Activated CD4-positive, alpha-beta T cell treated with anti-CD3 and anti-CD28 coated beads, Interleukin-2, amount 50 U/mL, for 1 hour (primary cell): ENCODE data around the gene GRPEL2.
A peak's percentile ranks its signal among the peaks of the same experiment; 100 is the strongest.

ENCODE experiments used
- DNase-seq: peaks from one replicate; pipeline ENCODE4 v3.0.0-alpha.2; 2020

GRPEL2 gene, protein sequence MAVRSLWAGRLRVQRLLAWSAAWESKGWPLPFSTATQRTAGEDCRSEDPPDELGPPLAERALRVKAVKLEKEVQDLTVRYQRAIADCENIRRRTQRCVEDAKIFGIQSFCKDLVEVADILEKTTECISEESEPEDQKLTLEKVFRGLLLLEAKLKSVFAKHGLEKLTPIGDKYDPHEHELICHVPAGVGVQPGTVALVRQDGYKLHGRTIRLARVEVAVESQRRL

DNA sequence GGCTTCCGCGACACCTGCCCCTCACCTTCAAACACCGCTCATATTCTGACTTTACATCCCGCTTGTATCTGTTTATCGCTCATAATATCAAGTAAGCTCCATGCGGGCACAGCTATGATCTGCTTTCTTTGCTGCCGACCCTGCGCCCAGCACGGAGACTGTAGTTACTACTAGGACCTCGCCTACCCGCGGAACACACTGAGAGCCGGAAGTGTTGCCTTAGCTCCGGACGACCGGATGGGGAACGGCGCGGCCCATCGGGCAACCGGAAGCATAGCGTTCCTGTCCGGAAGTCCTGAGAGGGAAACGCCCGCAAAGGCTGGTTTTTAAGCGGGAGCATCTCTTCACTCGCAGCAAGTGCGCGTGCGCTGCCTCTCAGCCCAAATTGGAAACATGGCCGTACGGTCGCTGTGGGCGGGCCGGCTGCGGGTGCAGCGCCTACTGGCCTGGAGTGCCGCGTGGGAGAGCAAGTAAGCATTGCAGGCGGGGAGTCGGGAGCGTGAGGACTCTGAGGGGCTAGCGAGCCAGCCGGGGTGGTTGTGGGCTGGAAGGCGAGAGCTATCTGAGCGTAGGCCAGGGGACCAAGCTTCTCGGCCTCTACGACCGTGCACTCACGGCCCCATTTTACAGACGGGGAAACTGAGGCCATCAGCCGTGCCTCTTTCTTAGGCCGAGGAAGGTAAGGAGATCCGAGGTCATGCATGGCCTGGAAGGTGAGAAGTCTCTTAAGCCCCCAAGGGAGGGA, at the start of gene GRPEL2:
TSS of gene GRPEL2 (plus strand) at position 353 of the 745 bp plus-strand sequence. CDS start at position 394, 41 bp downstream.
- DNase-seq: peak; percentile 79

DNA sequence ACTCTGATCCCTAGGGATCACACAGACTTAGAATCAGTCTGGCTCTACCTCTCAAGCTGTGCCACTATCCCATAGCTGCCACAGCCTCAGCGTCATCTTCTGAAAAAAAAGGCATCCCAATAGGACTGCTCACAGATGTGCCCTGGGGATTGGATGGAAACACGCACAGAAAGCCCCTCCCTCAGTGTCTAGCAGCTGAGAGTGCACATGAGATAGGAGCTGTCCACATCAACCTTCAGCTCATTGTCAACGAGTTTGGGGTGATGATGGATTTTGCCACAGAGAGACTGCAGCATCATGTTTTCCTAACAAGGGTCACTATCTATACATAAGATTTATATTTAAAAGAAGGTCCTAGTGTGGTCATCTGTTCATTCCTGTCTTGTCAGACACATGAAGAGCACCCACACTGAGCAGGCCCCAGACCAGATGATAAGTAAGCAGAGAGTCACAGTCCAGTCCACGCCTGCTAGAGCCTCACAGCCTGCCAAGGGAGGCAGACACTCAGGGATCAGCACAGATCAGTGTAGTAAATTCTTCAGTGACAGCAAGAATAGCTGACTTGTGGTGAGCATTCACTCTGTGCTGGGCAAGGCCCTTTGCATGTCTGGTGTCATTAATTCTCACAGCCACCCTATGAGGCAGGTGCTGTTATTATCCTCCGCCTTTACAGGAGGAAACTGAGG, 47.8 kb upstream of the GRPEL2 start:
- no peak for DNase-seq

DNA sequence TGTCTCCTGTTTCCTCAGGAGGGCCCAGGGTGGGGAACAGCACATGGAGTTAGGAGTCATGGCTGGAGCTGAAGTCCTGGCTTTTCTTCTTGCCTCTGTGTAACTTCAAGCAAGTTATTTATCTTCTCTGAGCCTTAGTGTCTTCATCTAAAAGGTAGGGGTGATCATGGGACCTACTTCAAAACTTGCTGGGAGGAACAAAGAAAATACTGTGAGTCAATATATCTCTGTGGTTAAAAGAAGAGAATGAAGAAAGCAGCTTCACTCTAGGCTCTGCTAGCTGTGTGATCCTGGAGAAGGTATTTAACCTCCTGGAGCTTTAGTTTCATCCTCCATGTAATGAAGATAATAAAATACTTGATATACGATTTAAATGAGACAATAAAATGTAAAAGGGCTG, 47.1 kb upstream of the GRPEL2 start:
- DNase-seq: no peak

DNA sequence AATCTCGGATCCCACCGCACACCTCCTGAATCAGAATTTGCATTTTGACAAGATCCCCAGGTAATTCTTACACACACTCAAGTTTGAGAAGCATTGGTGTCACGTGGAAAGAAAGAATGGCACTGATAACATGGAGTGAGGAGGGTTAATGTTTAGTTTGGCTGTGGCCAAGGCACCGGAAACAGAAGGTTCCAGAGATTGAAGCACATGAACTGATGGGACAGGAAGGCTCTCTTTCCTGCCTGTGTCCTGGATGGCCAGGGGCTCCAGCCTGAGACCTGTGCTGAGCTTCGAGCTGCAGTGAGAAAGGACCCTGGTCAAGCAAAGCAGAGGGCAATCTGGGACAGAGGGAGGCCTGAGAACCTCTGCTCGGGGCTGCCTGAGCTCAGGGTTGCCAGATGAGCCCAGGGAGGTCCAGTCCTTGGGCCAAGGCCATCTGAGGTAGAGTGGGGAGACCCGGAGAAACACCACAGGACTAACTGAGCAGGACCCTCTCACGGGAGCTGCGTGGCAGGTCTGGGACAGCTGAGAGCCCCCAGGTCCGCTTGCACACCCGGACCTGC, 46.4 kb upstream of the GRPEL2 start:
- DNase-seq: no peak

DNA sequence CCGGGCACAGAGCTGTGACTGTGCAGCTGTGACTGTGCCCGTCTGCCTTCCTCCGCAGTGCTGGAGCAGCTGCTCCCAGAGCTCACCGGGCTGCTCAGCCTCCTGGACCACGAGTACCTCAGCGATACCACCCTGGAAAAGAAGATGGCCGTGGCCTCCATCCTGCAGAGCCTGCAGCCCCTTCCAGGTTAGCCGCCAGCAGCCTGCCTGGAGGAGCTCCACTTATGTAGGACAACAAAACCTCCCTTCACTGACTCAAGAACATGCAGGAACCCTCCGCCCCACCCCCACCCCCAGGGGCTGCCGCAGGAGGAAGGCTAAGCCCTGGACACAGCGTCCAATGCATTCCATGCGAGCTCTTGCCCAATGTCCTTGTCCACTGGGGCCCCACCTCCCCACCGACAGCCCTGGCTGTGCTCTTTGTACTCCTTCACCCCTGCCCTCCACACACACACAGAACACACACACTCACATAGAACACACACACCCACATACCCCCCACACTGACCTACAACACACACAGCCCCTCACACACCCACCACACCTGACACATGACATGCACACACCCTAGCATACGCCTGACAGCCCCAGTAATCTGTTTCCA, 45.7 kb upstream of the GRPEL2 start:
- DNase-seq: no peak

DNA sequence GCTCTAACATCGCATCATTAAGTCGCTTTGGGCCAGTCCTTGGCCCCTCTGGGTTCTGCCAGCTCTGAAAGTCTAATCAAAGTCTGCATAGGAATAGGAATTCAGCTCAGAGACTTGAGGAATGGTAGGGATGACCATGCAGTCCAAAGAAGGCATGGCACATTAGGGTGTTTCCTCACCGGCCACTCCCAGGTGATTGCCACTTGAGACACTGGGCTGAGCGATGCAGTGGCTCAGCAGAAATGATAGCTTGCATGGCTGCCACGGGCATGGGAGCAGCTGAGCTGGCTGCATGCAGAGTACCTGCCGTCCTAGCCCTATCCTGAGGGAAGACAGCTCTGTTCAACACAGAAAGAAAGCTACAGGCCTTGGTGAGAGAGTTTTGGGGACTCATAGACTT, 44.9 kb upstream of the GRPEL2 start:
- no peak for DNase-seq

DNA sequence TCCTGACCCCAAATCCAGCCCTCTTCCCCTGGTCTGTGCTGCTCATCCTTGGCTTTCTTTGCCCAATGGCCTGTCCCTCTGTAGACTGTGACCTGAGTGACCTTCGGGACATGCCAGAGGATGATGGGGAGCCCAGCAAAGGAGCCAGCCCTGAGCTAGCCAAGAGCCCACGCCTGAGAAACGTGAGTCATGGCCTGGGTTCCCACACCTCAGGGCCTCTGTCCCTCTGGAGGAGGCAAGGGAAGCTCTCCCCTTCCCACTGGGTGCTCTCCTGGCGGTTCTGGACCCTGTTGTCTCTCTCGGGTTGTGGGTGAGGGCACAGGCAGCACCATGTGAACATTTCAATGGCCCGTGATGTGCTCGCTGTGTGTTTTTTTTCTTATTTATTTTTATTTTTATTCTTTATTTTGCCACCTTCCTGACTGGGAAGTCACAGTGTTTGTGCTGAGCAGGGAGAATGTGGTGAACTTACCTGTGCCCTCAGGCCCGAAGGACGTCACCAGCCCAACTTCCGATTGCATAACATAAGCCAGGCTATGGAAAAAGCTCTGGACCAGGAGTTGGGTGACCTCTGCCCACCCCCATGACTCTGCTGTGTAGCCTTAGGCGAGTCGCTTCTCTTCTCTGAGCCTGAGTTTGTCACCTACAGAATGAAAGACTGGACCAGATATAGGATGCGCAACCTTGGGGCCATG, 44.1 kb upstream of the GRPEL2 start:
- no peak for DNase-seq

DNA sequence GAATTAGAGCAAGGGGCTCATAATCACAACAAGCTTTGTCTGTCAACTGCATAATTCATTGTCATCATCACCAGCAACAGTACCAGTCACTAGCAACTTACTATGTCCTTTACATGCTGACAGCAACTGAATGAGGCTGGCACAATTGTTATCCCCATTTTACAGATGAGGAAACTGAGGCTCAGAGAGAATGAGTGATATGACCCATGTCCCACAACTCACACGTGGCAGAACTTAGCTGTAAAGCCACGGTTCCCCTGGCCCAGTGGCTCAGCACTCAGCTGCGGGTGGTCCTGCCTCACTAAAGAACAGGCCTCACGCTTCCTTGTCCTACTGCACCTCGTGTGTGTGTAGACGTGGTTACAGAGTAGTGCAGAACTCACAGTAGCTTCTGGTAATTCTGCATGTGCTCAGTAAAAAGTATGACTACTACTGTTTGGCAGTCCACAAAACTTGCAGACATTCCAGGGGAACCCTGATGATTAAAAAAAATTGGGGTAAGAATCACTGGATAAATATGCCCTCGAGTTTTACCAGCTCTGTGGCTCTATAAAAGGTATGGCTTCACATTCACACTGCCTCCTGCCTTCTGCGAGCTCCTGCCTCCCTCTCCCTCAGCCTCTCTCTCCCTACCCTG, 43.4 kb upstream of the GRPEL2 start:
- no peak for DNase-seq

DNA sequence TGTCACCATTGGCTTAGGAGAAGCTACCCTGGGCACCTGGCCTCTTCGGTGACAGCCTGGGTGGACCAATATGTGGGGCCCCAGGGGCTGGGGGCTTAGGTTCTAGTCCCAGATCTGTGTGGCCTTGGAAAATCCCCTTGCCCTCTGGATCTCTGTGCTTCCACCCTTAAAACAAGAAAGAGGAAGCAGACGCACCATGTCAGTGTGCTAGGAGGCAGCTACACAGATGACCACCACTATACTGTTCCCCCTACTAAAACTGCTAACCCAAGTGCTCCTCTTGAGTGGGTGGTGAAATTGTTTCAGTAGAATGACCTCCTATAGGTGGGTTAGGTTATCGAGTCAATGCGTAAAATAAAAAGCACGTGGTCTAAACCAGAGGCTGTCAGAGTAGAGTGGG, 42.7 kb upstream of the GRPEL2 start:
- DNase-seq: no peak

DNA sequence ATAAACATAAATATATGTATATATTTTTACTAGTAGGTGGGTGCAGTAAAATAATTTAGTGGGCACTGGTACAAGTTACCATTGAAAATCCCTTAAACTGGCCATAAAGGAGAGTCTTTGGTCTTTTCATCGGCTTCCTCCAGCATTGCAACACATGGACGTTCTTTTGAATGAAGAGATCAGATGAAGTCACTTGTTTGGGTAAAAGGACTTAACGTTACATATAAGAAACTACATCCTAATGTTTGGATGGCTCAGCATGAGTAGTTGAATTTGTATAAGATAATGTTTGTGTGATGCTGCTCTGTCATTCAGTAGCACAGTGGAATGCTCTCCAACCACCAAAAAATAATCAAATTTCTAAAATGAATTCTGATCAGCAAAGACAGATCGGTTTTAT, 42.1 kb upstream of the GRPEL2 start:
- no peak for DNase-seq

DNA sequence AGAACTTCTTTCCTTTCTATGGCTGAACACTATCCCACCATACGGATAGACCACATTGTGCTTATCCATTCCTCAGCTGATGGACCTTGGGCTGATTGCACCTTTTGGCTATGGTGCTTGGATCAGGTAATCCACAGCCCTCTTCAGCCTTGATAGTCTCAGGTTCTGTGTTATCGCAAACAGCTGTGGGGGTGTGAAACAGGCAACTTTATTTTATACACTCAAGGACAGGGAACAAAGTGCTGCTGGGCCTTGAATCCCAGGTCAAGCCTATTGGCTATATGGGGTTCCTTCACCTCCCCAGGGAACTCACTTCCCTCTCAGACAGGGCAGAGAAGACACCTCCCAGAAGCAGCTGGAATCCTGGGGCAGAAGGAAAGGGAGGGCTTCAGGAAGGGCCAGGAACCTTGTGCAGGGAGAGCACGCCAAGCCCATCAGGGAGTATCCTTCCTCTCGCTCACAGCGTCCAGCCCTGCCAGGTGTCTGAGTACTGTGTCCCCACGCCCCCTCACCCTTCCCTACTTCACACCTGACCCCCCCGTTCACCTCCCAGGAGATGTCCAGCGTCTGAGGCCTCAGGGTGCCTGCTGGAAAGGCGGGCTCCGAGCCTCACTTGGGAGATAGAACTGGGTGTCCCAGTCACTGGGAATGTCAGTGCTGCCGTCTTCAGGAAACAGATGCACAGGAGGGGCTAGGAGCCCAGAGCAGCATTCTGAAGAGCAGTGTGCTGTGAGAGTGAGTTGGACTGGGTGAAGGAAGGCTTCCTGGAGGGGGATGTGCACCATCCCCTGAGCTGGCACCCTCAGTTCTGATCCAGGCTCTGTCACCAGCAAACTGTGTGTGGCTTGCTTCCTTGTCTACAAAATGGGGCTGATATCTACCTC, 40.9 kb upstream of the GRPEL2 start:
- DNase-seq: no peak

DNA sequence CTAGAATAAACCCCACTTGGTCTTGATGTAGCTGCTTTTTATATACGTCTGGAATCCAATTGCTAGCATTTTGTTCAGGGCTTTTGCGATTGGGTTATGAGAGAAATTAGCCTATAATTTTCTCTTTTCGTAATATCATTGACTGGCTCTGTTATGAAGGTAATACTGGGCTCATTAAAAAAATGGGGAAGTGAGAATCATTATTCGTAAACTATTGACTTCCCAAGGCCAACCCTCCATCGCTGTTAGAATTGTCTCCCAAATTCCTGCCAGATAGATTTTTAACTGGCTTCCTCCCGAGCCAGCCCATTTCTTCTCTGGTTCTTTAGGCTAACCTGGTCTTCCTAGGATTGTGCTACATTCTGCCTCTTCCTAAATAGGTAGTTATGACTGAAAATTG, 35.9 kb upstream of the GRPEL2 start:
- no peak for DNase-seq

DNA sequence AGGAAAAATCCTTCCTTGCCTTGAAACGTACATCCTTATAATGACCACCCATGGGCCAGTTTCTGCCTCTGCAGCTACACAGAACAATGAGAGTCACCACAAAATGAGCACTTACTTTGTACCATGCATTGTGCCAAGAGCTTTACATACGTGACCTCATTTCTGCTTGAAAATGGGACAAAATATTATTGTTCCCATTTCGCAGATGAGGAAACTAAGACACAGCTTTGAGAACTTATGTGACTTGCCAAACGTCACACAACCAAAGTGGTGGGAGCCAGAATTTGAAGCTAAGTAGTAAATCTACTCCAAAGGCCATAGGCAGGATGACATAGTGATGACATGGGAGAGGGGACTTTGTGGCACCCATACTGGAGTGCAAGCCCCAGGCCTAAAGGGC, 34.8 kb upstream of the GRPEL2 start:
- DNase-seq: no peak

DNA sequence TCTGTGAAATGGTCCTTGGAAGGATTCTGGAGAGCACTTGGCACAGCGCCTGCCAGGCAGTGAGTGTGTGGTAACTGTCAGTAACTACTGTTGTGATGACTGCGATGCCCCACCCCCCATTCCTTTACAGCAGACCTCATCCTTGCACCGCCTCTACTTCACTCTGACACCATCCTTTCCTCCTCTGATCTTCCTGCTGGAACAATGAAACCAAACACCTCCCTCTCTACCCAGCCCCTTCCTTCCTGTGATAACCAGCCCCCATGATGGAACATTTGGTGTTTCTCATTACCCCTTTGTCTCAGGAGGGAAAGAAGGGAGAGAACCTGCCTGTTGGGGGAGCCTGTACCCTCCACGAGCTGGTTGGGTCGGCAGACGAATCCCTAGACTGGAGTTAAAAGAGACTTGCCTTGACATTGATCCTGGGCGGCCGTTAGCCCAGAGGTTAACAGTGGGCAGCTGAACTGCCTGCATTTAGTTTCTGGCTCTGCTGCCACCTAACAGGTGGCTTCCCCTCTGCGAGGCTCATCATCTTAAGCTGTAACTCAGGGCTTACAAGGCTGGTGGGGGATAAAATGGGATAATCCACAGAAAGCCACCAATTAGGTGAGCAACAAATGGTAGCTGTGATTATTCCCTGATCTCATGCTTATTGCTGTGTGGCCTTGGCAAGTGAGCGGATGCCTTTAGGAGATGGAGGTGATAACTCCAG, 34.2 kb upstream of the GRPEL2 start:
- DNase-seq: no peak

DNA sequence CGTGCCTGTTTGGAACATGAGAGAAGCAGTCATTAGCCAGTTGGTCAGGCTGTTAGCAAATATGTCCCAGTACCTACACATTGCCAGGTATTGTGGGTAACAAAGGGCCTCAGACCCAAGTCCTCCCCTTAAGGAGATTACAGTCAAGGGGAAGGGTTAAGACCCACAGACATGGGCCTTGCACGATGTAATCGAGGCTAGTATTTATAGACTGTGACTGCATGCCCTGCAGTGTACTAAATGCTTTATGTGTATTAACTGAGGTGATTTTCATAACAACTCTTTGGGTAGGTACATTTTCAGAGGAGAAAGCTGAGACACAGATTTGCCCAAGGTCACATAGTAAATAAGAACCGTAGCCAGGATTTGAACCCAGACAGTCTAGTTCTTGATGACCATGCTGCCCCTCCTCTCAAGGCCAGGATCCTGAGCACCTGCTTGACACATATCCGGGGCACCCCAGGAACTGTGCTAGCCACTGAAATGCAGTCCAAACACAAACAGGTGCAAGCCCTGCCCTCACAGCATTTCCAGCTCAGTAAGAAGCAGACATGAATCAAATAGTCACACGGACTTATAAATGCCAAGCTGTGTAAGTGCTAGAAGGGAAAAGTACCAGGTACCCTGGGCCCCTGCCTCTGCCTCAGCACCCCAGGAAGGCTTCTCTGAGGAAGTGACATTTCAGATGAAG, 32.0 kb upstream of the GRPEL2 start:
- DNase-seq: no peak

DNA sequence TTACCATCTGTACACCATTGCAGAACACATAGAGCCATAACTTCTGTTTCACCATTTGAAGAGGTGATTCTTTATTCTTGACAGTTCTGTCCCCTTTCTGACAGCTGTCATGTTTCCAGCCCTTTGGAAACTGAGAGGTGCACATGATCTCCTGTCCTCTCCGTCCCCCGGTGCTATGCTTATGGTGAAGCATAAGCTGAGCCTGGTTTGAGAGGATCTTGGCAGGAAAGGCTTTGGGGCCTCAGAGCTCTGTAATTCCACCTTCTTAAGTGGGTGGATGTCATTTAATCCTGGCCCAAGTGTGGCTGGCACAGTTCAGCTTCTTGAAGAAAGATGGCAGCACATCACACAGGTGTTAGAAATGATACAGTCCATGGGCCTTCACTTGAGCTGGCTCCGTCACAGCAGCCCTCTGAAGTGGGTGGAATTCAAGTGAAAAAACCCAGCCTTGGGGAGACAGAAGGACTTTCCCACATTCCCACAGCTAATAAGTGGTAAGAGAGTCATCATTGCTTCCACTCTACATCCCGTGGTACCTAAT, 30.7 kb upstream of the GRPEL2 start:
- DNase-seq: no peak

DNA sequence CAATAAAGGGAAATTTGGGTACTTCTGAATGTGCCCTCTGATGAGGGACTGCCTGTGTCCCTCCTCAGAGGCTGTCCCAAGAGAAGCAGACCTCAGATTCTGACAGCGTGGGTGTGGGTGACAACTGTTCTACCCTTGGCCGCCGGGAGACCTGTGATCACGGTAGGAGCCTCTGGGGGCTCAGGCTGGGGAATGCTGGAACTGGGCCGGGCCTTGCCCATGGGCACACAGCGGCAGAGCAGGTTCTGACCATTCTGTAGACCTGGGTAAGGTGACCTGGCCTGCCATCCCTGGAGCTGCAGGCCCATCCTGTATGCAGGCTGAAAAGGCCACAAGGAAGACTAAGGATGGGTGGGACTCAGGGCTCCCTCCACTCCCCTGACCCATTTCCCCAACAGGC, 29.5 kb upstream of the GRPEL2 start:
- DNase-seq: no peak

DNA sequence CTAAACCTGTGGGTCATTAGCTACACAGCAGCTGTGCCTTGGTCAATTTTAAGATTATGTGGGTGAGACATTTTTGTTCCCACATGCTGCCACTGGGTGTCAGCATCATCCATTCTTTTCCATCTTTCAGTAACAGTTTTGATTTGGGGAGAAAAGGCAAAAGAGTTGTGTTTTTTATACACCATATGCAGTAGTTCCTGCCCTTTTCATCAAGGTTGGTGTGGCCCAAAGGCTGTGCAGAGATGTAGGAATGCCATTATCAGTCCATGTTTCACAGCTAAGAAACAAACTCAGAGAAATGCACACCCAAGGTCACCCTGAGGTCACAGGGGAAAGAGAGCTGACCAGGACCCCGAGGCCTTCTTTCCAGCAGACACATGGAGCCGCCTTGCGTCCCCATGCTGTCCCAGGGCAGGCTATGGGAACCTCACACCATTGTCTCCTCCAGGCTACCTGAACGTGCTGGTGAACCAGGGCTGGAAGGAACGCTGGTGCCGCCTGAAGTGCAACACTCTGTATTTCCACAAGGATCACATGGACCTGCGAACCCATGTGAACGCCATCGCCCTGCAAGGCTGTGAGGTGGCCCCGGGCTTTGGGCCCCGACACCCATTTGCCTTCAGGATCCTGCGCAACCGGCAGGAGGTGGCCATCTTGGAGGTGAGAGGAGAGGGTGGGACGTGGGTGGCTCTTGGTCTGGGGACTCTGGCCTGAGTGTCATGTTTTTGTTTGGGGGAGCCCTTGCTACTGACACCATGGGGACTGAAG, 27.8 kb upstream of the GRPEL2 start:
- peak; percentile 42 for DNase-seq

DNA sequence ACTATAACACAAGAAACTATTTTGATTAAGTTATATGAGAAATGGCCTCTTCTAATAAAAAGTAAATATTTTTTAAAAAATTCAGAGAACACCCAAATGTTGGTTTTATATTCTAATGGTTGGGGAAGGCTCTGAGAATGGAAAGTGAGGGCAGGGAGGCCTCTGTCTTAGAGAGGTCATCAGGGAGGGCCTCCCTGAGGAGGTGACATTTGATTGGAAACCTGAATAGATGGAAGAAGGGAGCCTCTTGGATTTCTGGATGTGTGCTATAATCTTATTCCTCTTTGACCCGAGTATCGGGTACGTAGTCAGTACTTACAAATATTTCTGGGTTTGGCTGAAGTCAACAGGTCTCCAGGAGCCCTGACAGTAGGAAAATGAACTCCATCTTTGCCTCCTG, 26.1 kb upstream of the GRPEL2 start:
- DNase-seq: no peak
